Measurements from ENCODE around the gene MAP3K5. TPM values are rescaled to one million over a fixed set of nuclear protein-coding genes. Genes with fewer than 3 reads are reported as not detected.

The MAP3K5 gene
- total and polyA plus RNA-seq, 12 donors = 41.9 to 306 (median 215) TPM

DNA sequence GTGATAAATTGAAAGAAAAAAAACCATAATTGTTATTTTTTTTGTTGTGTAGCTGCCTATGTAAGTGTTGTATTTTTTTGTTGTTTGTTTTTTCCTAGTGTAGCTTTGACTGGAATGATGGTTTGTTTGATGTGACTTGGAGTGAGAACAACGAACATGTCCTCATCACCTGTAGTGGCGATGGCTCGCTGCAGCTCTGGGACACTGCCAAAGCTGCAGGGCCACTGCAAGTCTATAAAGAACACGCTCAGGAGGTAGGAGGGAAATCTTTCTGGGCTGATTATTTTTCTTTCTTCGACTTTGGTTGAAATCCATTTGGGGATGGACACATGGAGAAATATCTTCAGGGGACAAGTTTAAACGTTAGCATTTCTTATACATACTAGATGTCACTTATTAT, 33.9 kb upstream of the MAP3K5 start:
- WGBS, 4 donors = 89 to 96% (median 93%) methylated on average over 6 of the region's 6 CpGs
- TF ChIP-seq, protein P1, sequence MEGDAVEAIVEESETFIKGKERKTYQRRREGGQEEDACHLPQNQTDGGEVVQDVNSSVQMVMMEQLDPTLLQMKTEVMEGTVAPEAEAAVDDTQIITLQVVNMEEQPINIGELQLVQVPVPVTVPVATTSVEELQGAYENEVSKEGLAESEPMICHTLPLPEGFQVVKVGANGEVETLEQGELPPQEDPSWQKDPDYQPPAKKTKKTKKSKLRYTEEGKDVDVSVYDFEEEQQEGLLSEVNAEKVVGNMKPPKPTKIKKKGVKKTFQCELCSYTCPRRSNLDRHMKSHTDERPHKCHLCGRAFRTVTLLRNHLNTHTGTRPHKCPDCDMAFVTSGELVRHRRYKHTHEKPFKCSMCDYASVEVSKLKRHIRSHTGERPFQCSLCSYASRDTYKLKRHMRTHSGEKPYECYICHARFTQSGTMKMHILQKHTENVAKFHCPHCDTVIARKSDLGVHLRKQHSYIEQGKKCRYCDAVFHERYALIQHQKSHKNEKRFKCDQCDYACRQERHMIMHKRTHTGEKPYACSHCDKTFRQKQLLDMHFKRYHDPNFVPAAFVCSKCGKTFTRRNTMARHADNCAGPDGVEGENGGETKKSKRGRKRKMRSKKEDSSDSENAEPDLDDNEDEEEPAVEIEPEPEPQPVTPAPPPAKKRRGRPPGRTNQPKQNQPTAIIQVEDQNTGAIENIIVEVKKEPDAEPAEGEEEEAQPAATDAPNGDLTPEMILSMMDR (IDR thresholded peaks at IDR 0.05) = no peak
- H3K9me3 ChIP-seq (replicated peaks in 1 of 3) = no peaks in the 10 kb centered on the region
- peaks cover 5 to 14% of the 10 kb centered on the region in 2 donors for H3K4me1 ChIP-seq (replicated peaks in 1 of 2)
- H3K36me3 ChIP-seq (replicated peaks in 1 of 2) = peaks cover 0 to 11% of the 10 kb centered on the region in 2 donors
- no peak overlapping the region for H3K4me3 ChIP-seq
- intact Hi-C loops (cut with DNase I) = no loop called here
- H3K27ac ChIP-seq = no peak overlapping the region
- no peak for DNase-seq
- H3K27me3 ChIP-seq = no peaks in the 10 kb centered on the region

DNA sequence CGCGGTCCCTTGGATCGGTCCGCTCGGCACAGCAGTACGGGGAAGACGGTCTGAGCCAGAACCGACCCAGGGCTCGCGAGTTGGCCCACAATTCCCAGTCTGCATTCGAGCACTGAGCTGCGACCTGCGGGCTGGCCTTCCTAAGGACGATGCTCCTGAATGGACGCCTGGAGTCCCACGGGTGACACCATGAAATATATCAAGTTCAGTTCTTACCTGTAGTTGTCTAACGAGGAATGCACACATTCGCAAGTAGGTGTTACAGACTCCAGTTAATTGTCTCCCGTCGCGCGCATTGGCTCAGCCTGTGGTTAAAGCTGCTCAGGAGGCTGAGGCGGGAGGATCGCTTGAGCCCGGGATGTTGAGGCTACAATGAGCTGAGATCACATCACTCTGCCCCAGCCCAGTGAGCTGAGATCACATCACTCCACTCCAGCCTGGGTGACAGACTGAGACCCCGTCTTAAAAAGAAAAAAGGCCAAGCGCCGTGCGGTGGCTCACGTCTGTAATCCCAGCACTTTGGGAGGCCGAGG, 30.9 kb upstream of the MAP3K5 start:
- Histone ChIP-seq H3K4me3 (peak overlapping the region; percentile 32 to 81 (median 38)), H3K4me1 (replicated peaks in 1 of 2) (peaks cover 5 to 10% of the 10 kb centered on the region in 2 donors), H3K27me3 (no peaks in the 10 kb centered on the region), H3K36me3 (replicated peaks in 1 of 2) (peaks cover 0 to 11% of the 10 kb centered on the region in 2 donors), H3K27ac (peak overlapping the region in 4 of 5 donors; percentile 89 to 98 (median 94)), H3K9me3 (replicated peaks in 1 of 3) (no peaks in the 10 kb centered on the region)
- intact Hi-C loops (cut with DNase I) = no loop called here
- DNase-seq = peak in 1 of 7 donors; percentile 67
- 47 to 91% (median 50%) methylated on average over 13 to 31 of the region's 31 CpGs for WGBS, 4 donors
- TF ChIP-seq, protein P1 (IDR thresholded peaks at IDR 0.05) = peak in 1 of 6 experiments; percentile 4
- TF ChIP-seq POLR2A (IDR thresholded peaks at IDR 0.05) = peak in 1 of 2 donors; percentile 5

DNA sequence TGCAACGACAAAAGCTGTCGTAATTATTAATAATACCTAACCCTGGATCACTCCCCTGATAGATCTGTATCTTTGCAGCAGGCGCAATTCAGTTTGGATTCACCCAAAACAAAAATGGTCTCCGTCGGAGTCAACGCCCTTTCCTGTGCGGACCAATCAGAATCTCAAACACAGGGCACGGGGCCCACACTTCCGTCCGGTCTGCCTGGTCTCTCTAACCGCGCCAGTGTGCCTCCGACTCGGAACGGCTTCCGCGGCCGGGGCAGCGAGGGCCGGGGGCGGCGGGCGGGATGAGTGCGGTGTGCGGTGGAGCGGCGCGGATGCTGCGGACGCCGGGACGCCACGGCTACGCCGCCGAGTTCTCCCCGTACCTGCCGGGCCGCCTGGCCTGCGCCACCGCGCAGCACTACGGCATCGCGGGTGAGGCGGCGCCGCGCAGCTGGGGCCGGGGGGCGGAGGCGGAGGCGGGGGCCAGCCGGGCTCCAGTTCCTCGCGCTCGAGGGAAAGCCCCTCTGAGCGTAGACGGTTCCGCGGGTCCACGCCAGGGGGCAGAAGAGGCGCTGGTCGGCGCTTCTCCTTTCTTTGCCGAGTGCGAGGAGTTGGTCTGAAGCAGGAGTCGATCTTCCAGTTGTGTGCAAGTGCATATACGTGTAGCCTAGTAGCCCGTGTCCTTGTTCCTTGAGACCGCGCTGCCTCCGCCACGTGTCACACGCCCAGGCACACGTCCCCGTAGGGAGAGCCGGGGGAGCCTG, 30.3 kb upstream of the MAP3K5 start, which contains the start of gene PEX7:
Gene PEX7 (plus strand): TSS at position 217 of the 752 bp plus-strand sequence. CDS start 74 bp downstream, at position 291.
- H3K4me3 ChIP-seq = peak within 1 kb of the TSS; percentile 32 to 81 (median 38)
- WGBS, 4 donors = 0 to 1% (median 0%) methylated on average over 11 to 78 of the region's 78 CpGs
- no peaks in the 10 kb centered on the region for H3K9me3 ChIP-seq (replicated peaks in 1 of 3)
- intact Hi-C loops (cut with DNase I) = no loop called here
- H3K27me3 ChIP-seq = no peaks in the 10 kb centered on the region
- peak within 1 kb of the TSS; percentile 59 to 98 (median 93) for H3K27ac ChIP-seq
- H3K4me1 ChIP-seq (replicated peaks in 1 of 2) = peaks cover 5 to 10% of the 10 kb centered on the region in 2 donors
- TF ChIP-seq POLR2A (IDR thresholded peaks at IDR 0.05) = peak; percentile 73 to 81
- TF ChIP-seq, protein P1 (IDR thresholded peaks at IDR 0.05) = peak in 5 of 6 experiments; percentile 41 to 72 (median 64)
- H3K36me3 ChIP-seq (replicated peaks in 1 of 2) = peaks cover 0 to 11% of the 10 kb centered on the region in 2 donors
- DNase-seq = peak; percentile 91 to 96 (median 93)

DNA sequence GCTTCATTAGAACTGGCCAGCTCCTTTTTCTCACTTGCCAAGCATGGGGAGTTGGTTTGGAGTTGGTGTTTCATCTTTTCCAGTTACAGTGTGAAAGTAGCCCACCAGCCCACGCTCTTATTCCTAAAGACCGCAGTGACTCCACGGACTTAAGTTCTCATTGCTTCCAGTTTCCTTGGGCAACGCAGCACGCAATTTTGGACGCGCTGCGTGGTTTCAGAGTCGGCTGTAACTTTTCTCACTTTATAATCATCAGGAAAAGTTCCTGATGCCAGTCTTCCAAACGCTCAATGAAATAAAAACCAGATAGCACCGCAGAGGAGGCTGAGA, 29.7 kb upstream of the MAP3K5 start:
- intact Hi-C loops (cut with DNase I) = no loop called here
- 0 to 1% (median 0%) methylated on average over 11 of the region's 11 CpGs for WGBS, 4 donors
- peaks cover 5 to 10% of the 10 kb centered on the region in 2 donors for H3K4me1 ChIP-seq (replicated peaks in 1 of 2)
- peaks cover 0 to 11% of the 10 kb centered on the region in 2 donors for H3K36me3 ChIP-seq (replicated peaks in 1 of 2)
- H3K9me3 ChIP-seq (replicated peaks in 1 of 3) = no peaks in the 10 kb centered on the region
- H3K27ac ChIP-seq = peak overlapping the region; percentile 59 to 98 (median 93)
- peak in 5 of 7 donors; percentile 23 to 71 (median 38) for DNase-seq
- TF ChIP-seq, protein P1 (IDR thresholded peaks at IDR 0.05) = no peak
- H3K4me3 ChIP-seq = peak overlapping the region; percentile 32 to 81 (median 38)
- H3K27me3 ChIP-seq = no peaks in the 10 kb centered on the region

All from adrenal gland (tissue), 12 donors.